Loucy (cell line): Measurements from ENCODE around the gene PEBP1.

ENCODE experiments used
- CTCF ChIP-seq: fragments of 200-600 bp; sonication (generic); conservative IDR thresholded peaks from 2 replicates; pipeline ENCODE4 v1.5.1; 2014; ENCODE audit warnings: mild to moderate bottlenecking, antibody characterized with exemption, low read length
- EZH2phosphoT487 ChIP-seq: fragments of 200-600 bp; IDR thresholded peaks from 2 replicates; pipeline ENCODE4 v1.6.1; 2018; ENCODE audit warnings: antibody characterized with exemption, mild to moderate bottlenecking, moderate library complexity, borderline replicate concordance

- TF ChIP-seq CTCF = no peak
- TF ChIP-seq EZH2phosphoT487 = no peak
These were observed 31.0 kb downstream of the PEBP1 start for GRCh38 chr12:118166946-118167345.
